ENCODE measurements around the gene TMEM187. TPM values are rescaled to one million over a fixed set of nuclear protein-coding genes. Genes with fewer than 3 reads are reported as not detected.

TMEM187 gene
- total and polyA plus RNA-seq, 2 donors (not counting 3 experiments of a cell fraction or from before 2014, with no cell fraction given), result 2.6 to 15.7 TPM

DNA sequence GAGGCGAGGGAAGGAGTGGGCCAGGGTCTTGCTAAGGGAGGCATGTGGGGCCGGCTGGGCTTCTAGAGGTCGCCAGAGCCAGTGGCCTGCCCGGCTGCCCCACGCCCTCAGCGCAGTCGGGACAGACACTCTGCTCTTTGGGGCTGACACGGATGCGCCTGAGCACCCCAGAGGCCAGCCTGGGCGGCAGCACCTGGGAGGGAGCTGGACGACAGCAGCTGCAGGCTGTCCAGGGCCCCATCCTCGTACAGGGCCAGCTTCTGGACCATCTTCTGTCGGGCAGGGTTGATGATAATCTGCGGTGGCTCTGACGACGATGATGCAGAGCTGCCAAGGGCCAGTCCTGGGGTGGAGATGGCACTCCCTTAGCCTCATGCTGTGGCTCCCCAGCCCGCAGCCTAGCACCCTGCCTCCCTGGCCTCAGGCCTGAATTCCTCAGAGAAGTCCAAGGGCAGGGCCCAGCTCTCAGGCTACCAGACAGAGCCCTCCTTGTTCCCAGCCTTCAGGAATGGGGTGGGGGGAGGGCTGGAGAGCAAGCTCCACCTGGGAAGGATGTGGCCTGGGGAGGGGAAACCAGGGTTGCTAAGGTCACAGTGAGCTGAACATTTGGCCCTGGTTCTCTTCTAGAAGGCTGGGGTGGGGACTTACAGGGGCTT is 39.9 kb downstream of the TMEM187 start:
- Histone ChIP-seq H3K27ac (ENCODE audit: insufficient read depth, low read depth, low read length) (no peak overlapping the region), H3K27me3 (ENCODE audit: control insufficient read depth in 2 of 2, insufficient read depth in 2 of 2, low read length in 2 of 2) (no peaks in the 10 kb centered on the region), H3K4me2 (ENCODE audit: insufficient read depth, low read length) (no peak overlapping the region), H3K4me1 (ENCODE audit: control insufficient read depth, extremely low read depth, insufficient read depth, low read length) (peaks cover 6% of the 10 kb centered on the region), H3K9ac (replicated peaks; ENCODE audit: extremely low read depth, insufficient read depth, low read length) (no peak overlapping the region), H3K9me3 (replicated peaks; ENCODE audit: control insufficient read depth, insufficient read depth, low read length) (no peaks in the 10 kb centered on the region), H3K9me1 (replicated peaks; ENCODE audit: control insufficient read depth, extremely low read depth, insufficient read depth, low read length) (no peaks in the 10 kb centered on the region), H2AFZ (ENCODE audit: low read depth, low read length) (no peak overlapping the region), H3K4me3 (replicated peaks in 1 of 3; ENCODE audit: insufficient read depth in 1 of 3, low read depth in 1 of 3, low read length in 3 of 3) (no peak overlapping the region), H3K36me3 (ENCODE audit: control insufficient read depth in 2 of 2, extremely low read depth in 1 of 2, insufficient read depth in 2 of 2, low read length in 2 of 2) (peaks cover 0 to 14% of the 10 kb centered on the region in 2 experiments), H4K20me1 (replicated peaks; ENCODE audit: control insufficient read depth, extremely low read depth, insufficient read depth, low read length) (no peaks in the 10 kb centered on the region), H3K79me2 (ENCODE audit: control insufficient read depth, insufficient read depth, low read length) (peaks cover 11% of the 10 kb centered on the region)
- dilution Hi-C loops (cut with MboI; ENCODE audit: extremely low pct_ligation_motif_present, low sequenced_read_pairs) (no loop called here), intact Hi-C loops (cut with micrococcal nuclease) (no loop called here)
- no peak for FAIRE-seq
- no peak for DNase-seq (ENCODE audit: low read depth, low spot score)
- no TSS peak for BruUV-seq (replicated peaks)
- TF ChIP-seq FOS (IDR thresholded peaks at IDR 0.05; ENCODE audit: borderline replicate concordance, insufficient read depth, low read length) (no peak), GATA2 (IDR thresholded peaks at IDR 0.05; ENCODE audit: insufficient read depth, insufficient read length, low read depth, low read length) (no peak)
- POLR2A ChIA-PET, result no interaction called here
- CTCF ChIA-PET, result interaction anchor here (0.8 to 2.6 kb wide), 19 partner anchors 8 to 515 kb away, joined by 3 to 39 read pairs (median 5); no protein-coding TSS in a partner anchor

GRCh38 chrX:154013001-154013421 is 40.5 kb downstream of the TMEM187 start:
- H3K9ac ChIP-seq (replicated peaks; ENCODE audit: extremely low read depth, insufficient read depth, low read length), result no peak overlapping the region
- CTCF ChIA-PET, result interaction anchor here (0.8 to 2.6 kb wide), 24 partner anchors 8 to 514 kb away, joined by 3 to 39 read pairs (median 5); no protein-coding TSS in a partner anchor
- intact Hi-C loops (cut with micrococcal nuclease), result loop anchor here (1.0 kb wide), 1 partner anchor 38 kb away; no protein-coding TSS in a partner anchor

More at GRCh38 chrX:154013001-154013421, 40.5 kb downstream of the TMEM187 start:
- dilution Hi-C loops (cut with MboI; ENCODE audit: extremely low pct_ligation_motif_present, low sequenced_read_pairs), result no loop called here
- Histone ChIP-seq H2AFZ (ENCODE audit: low read depth, low read length) (no peak overlapping the region), H3K4me1 (ENCODE audit: control insufficient read depth, extremely low read depth, insufficient read depth, low read length) (peaks cover 9% of the 10 kb centered on the region), H3K27ac (ENCODE audit: insufficient read depth, low read depth, low read length) (no peak overlapping the region), H3K9me3 (replicated peaks; ENCODE audit: control insufficient read depth, insufficient read depth, low read length) (no peaks in the 10 kb centered on the region), H3K4me2 (ENCODE audit: insufficient read depth, low read length) (no peak overlapping the region), H3K9me1 (replicated peaks; ENCODE audit: control insufficient read depth, extremely low read depth, insufficient read depth, low read length) (no peaks in the 10 kb centered on the region), H4K20me1 (replicated peaks; ENCODE audit: control insufficient read depth, extremely low read depth, insufficient read depth, low read length) (no peaks in the 10 kb centered on the region), H3K27me3 (ENCODE audit: control insufficient read depth in 2 of 2, insufficient read depth in 2 of 2, low read length in 2 of 2) (no peaks in the 10 kb centered on the region), H3K79me2 (ENCODE audit: control insufficient read depth, insufficient read depth, low read length) (peaks cover 15% of the 10 kb centered on the region), H3K4me3 (replicated peaks in 1 of 3; ENCODE audit: insufficient read depth in 1 of 3, low read depth in 1 of 3, low read length in 3 of 3) (no peak overlapping the region), H3K36me3 (ENCODE audit: control insufficient read depth in 2 of 2, extremely low read depth in 1 of 2, insufficient read depth in 2 of 2, low read length in 2 of 2) (peaks cover 0 to 16% of the 10 kb centered on the region in 2 experiments)
- TF ChIP-seq, protein P1, sequence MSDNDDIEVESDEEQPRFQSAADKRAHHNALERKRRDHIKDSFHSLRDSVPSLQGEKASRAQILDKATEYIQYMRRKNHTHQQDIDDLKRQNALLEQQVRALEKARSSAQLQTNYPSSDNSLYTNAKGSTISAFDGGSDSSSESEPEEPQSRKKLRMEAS (IDR thresholded peaks at IDR 0.05; ENCODE audit: insufficient read depth, insufficient read length), result no peak
- TF ChIP-seq FOS (IDR thresholded peaks at IDR 0.05; ENCODE audit: borderline replicate concordance, insufficient read depth, low read length), result no peak
- TF ChIP-seq POLR2A (IDR thresholded peaks at IDR 0.05; ENCODE audit: low read depth, low read length), result no peak
- no peak for TF ChIP-seq POLR2AphosphoS5 (IDR thresholded peaks at IDR 0.05; ENCODE audit: insufficient read depth, low read depth, low read length)
- no peak for TF ChIP-seq CTCF (IDR thresholded peaks at IDR 0.05; ENCODE audit: extremely low read depth in 1 of 2, insufficient read depth in 1 of 2, low read depth in 1 of 2, low read length in 2 of 2)
- TF ChIP-seq JUN (IDR thresholded peaks at IDR 0.05; ENCODE audit: borderline replicate concordance, insufficient read depth, insufficient read length, low read depth), result no peak
- no peak for TF ChIP-seq MYC (IDR thresholded peaks at IDR 0.05; ENCODE audit: low read depth, low read length)
- TF ChIP-seq GATA2 (IDR thresholded peaks at IDR 0.05; ENCODE audit: insufficient read depth, insufficient read length, low read depth, low read length), result no peak
- TF ChIP-seq EZH2 (IDR thresholded peaks at IDR 0.05; ENCODE audit: borderline replicate concordance, low read depth, low read length, severe bottlenecking), result no peak
- no TSS peak for BruUV-seq (replicated peaks)
- DNase-seq (ENCODE audit: low read depth, low spot score) (no peak), FAIRE-seq (no peak)
- POLR2A ChIA-PET, result no interaction called here

Data from endothelial cell of umbilical vein (primary cell).